GM23338 (cell line): ENCODE data around the gene MAGEA1.

Experiments used
- CTCF ChIP-seq, 2 experiments: fragments of 200-600 bp in 1 of 2; sonication (generic) in 1 of 2; conservative IDR thresholded peaks; 2 replicates each; pipeline versions ENCODE4 v1.5.1 to v1.6.1; 2016 to 2017; ENCODE audit warnings: antibody characterized with exemption in 2 of 2, low read depth in 2 of 2, mild to moderate bottlenecking in 2 of 2, moderate library complexity in 1 of 2
- EZH2 ChIP-seq: fragments of 200-600 bp; sonication (generic); IDR thresholded peaks from one replicate; pipeline ENCODE4 v1.8.0; 2017; ENCODE audit warnings: antibody characterized with exemption, mild to moderate bottlenecking, low read depth; ENCODE audit not compliant: unreplicated experiment

DNA sequence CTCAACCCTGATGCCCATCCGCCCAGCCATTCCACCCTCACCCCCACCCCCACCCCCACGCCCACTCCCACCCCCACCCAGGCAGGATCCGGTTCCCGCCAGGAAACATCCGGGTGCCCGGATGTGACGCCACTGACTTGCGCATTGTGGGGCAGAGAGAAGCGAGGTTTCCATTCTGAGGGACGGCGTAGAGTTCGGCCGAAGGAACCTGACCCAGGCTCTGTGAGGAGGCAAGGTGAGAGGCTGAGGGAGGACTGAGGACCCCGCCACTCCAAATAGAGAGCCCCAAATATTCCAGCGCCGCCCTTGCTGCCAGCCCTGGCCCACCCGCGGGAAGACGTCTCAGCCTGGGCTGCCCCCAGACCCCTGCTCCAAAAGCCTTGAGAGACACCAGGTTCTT lies at the start of gene MAGEA1:
- TF ChIP-seq EZH2 (no peak), CTCF (conservative IDR thresholded peaks at IDR 0.05; ENCODE audit: low read depth in 2 of 2) (no peak)
